SW480 (cell line): ENCODE results near the gene PSMB7.

ENCODE experiments used
- DNase-seq: peaks from one replicate; pipeline ENCODE4 v3.0.0-alpha.2; 2016; ENCODE audit warnings: low spot score

Gene PSMB7

DNA sequence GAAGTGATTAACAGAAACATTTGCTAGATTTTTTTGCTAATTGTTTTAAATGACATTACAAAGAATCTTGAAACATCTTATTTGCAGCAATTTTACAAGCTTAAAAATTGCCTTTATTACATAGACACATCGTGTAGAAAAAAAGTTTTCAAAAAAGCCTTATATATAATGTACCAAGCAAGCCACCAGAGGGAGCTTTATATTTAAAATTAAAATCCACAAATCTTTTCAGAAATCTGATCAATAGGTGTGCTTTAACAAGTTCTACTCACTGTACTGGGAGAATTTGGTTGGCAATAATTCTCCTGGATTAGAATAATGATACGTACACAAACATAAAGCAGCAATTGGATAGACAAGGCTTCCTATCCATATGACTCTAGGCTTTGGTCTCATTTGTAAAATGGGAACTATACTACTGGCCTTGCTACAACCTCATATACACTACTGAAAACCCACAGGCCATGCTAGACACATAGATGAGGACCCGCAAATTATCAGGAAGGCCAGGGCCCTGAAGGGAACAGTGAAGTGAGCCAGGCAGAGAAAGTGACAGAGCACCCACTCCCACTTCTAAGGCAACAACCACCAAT lies 4.8 kb downstream of the PSMB7 start:
- no peak for DNase-seq

- no peak for DNase-seq
Measured at GRCh38 chr9:124409410-124409809, 5.8 kb downstream of the PSMB7 start.

- DNase-seq: no peak
Measured at GRCh38 chr9:124403246-124403645, 12.0 kb downstream of the PSMB7 start.

DNA sequence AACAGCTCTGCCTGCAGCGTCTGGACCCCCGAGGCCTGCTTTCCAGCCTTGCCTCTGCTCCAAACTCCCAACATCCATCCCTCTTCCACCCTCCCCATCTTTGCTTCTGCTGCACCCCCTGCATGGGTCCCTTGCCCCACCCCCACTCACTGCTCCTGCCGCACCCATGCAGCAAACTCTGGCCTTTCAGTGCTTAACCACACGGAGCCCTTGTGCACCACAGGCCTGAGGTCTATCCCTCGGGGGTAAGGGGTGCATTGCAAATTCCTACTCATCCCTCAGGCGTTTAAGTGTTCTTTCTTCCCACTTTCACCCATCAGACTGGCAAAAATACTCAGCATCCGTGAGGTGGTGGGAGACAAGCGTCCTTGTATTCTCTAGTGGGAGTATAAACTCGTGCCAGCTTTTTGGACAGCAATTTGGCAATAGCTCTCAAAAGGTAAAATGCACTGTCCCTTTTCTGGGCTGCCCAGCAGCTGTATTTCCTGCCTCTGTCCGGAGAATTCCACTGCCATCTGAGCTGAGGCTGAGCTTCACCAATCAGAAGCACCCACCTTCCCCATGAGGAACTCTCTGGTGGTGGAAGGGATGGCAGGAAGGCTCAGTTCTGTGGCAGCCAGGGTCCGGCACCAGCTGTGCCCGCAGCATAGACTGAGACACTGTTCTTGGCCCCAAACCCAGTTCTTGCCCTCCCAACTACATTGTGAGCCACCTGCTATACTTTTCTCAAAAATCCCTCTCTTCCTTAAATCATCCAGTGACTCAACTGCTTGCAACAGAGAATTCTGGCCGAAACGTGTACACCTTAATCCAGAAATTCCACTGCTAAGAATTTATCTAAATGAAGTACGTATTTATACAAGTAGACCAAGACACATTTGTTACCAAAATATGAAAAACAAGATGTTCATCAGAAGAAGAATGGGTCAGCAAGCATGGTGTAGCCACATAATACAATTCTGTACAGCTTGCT lies 15.0 kb downstream of the PSMB7 start:
- DNase-seq: no peak

DNA sequence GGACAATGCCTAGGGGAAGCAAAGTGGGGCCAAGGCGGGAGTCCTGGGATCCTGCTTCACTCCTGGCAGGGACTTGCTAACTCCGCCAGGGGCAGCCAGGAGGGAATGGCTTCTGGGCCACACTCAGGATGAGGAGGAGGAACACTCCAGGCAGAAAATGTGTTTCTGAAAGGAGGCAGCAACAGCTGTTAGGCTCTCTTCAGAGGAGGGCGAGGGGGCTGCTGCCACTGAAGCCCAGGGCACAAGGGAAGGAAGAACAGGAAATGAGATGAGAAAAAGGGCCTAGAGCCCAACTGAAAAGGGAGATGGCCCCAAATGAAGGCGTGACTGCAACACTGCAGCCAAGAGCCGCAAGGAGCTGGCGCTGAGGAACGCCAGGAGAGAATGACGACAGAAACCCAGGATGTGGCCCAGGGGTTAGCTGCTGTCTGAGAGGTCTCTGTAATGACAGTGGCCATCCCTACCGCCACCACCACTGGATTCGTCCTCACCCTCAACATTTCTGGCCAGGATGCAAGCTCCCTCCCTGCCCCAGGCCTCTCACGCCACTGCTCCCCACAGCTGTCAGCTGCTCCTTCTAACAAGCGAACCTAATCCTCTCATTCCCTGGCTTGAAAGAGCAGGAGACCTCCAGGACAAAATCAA lies 15.8 kb downstream of the PSMB7 start:
- DNase-seq: no peak

- DNase-seq: no peak
Measured at GRCh38 chr9:124398191-124398935, 16.9 kb downstream of the PSMB7 start.

DNA sequence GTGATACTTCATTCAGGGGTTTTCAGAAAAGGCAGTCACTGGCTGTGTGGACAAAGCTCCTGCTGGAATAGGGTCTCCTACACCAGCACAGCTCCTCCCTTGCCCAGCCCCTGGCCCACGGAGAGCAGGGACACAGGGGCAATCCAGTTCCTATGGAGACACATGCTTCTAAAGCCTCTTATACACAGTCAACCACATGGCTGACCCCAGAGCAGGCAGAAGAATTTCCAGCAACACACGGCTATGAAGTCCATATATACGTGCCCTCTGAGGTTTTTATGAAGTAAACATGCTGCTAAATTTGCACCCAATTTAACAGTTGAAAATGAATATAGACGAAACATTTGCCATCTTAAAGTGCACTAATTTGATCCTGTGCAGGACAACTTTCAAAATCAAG lies 19.4 kb downstream of the PSMB7 start:
- no peak for DNase-seq

DNA sequence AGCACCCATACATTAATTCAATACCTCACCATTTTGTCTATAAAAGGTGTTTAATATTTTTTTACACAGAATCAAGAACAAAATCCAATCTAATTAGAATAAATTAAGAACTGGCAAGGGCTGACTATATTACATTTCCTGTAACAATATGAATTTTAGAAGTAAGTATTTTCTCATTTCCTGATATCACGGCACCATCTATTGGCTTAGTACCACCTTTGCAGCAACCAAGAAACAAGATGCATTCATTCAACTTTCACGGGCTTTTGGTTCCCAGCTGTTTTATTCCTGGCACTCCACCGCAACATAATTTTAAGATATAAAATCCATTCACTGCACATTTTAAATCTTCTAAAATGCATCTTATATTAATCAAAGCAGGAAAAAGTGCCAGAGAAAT lies 20.6 kb downstream of the PSMB7 start:
- DNase-seq: no peak

- no peak for DNase-seq
Measured at GRCh38 chr9:124394167-124394566, 21.1 kb downstream of the PSMB7 start.

DNA sequence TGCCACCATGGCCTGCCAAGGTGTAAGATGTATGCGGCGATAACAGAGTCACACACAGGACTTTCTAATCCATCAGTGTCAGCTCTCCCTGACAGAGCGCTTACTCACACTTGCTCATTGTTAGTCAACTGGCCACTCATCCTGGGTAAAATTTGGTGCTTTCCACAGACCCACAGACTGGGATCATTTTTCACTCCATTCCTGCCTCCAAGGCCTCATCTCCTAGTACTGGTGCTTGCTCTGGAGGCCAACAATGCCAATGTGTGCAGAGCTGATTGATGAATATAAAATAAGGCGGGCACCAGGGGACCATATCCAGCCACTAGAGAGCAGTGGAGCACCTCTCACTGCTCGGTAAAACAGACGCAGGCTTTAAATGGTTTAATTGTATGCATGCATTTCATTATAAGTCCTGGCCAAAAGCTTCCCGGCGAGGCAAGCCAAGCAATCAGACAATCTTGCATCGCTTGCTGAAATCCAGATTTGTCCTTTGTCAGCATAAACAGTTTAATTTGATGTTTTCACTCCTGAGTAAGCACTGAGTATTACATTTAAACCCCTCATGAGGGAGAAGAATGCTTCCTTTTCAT lies 22.3 kb downstream of the PSMB7 start:
- DNase-seq: no peak

- DNase-seq: no peak
Measured at GRCh38 chr9:124392254-124392870, 22.9 kb downstream of the PSMB7 start.

- DNase-seq: no peak
Measured at GRCh38 chr9:124390794-124391658, 24.2 kb downstream of the PSMB7 start.

DNA sequence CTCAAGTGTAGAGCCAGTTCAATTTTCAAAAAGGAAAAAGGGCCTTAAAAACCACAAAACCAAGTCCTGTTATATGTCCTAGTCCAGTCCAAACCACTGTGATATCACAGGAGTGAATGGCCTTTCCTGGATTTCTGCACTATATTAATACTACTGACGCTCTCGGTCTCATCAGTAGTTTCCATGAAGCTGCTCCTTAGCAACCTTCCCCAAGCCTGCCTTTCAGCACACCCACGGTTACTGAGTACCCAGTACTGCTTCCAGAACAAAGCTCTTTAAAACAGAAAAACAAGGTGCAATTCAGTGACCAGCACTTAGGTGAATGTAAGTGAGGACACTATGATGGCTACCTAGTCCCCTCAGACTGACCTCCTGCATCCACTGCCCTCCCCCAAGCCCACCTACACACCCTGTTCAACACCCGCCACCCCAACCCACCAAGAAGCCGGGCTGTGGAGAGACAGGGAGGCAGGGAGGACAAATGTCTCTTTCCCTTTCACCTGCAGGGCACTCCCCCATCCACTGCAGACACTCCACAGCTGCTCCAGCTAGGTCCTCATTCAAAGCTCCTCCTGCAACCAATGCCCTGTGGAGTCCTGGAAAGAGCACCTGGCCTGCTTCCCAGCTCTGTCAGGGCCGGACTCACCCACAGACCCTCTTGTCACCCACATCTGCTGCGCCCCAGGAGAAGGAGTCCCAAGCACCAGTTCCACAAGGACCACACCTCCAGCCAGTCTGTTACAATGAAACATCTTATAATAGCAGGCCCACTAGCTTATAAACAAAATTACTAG lies 25.9 kb downstream of the PSMB7 start:
- DNase-seq: no peak

- DNase-seq: no peak
Measured at GRCh38 chr9:124388275-124389048, 26.8 kb downstream of the PSMB7 start.

- no peak for DNase-seq
Measured at GRCh38 chr9:124386201-124386600, 29.0 kb downstream of the PSMB7 start.

DNA sequence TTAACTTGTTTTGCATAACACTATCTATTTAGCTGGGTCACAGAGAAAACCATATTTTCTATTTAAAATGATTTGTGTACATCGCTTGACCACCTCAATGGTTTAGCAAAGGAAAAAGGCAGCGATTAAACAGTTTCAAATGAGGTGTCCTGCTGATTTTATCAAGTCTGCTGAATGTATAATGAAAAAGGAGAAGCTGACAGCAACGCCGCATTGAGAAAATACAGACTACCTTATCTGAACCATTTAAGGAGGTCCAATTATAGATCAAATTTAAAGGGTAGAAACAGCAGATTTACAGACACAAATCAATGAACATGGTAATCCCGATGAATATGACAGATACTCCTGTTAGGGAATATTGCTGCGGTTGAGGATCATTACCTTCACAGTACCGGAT lies 29.6 kb downstream of the PSMB7 start:
- no peak for DNase-seq

DNA sequence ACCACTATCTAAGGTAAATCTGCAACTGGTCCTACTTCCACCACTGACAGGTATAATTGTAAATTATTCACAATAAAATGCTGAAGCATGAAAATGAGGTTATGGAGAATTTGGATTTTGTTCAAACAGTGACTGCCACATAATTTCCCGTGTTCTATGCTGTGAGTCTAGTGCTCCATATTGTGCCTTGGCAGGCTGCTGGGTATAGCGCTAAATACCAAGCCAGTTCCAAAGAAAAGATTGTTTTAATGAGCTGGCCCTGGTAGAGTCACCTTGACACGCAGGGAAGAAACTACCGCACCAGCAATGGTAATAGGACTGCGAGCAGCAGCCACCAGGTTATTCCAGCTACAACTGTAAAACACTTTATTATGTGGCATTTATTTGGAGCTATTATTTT lies 30.4 kb downstream of the PSMB7 start:
- no peak for DNase-seq

GRCh38 chr9:124384210-124384609 lies 31.0 kb downstream of the PSMB7 start:
- no peak for DNase-seq
